SK-N-SH (cell line): ENCODE measurements around the gene HSPA5. TPM values are rescaled to one million over a fixed set of nuclear protein-coding genes. Genes with fewer than 3 reads are reported as not detected.

Experiments
- CTCF ChIA-PET: fragments of 300-600, 350-600 bp; formaldehyde crosslinking; extraction: SDS; loops from one replicate; lab custom pipeline; 2021; lab: Yijun Ruan, JAX
- POLR2A ChIA-PET: fragments of 350-600 bp; sonication (Branson Sonifier 250); formaldehyde crosslinking; extraction: SDS; loops from one replicate; lab custom pipeline; 2020; ENCODE audit warnings: antibody characterized with exemption, inconsistent platforms; lab: Yijun Ruan, JAX
- DNase-seq: peaks from one replicate; pipeline ENCODE4 v3.0.0; 2012
- H2AFZ ChIP-seq: fragments of 200-600 bp; sonication (generic); 2 replicates; pipeline ENCODE4 v1.8.1; 2016; ENCODE audit warnings: antibody characterized with exemption, mild to moderate bottlenecking, low read depth
- H3F3A ChIP-seq: fragments of 200-600 bp; sonication (generic); replicated peaks from 2 replicates; pipeline ENCODE3; 2016; ENCODE audit warnings: antibody characterized with exemption, mild to moderate bottlenecking; ENCODE audit not compliant: insufficient read depth
- H3K27ac ChIP-seq, 2 experiments: fragments of 200-500 bp in 1 of 2; fragments of 200-600 bp in 1 of 2; sonication (Bioruptor generic) in 1 of 2; sonication (generic), shearing (Covaris generic) in 1 of 2; 2 replicates each; pipeline versions ENCODE4 v1.5.1 to v1.6.1; 2014 to 2016; ENCODE audit warnings: low read depth in 2 of 2, inconsistent platforms in 1 of 2, low read length in 1 of 2, mild to moderate bottlenecking in 1 of 2, mixed read lengths in 1 of 2
- H3K27me3 ChIP-seq: fragments of 200-600 bp; sonication (generic), shearing (Covaris generic); 2 replicates; pipeline ENCODE4 v1.6.1; 2016; ENCODE audit warnings: mixed run types; ENCODE audit not compliant: insufficient read depth
- H3K36me3 ChIP-seq, 2 experiments: fragments of 200-500 bp in 1 of 2; fragments of 200-600 bp in 1 of 2; sonication (Bioruptor generic) in 1 of 2; sonication (generic) in 1 of 2; replicated peaks in 1 of 2; 2 replicates each; pipeline versions ENCODE3 to v1.5.1; 2014 to 2016; ENCODE audit warnings: low read length in 1 of 2, mild to moderate bottlenecking in 1 of 2; ENCODE audit not compliant: insufficient read depth in 2 of 2, control insufficient read depth in 1 of 2
- H3K4me1 ChIP-seq, 2 experiments: fragments of 200-500 bp in 1 of 2; fragments of 200-600 bp in 1 of 2; sonication (Bioruptor generic) in 1 of 2; sonication (generic), shearing (Covaris generic) in 1 of 2; 2 replicates each; pipeline versions ENCODE4 v1.5.1 to v1.6.1; 2014 to 2016; ENCODE audit warnings: low read depth in 1 of 2, low read length in 1 of 2, mixed run types in 1 of 2; ENCODE audit not compliant: insufficient read depth in 2 of 2, control insufficient read depth in 1 of 2
- H3K4me2 ChIP-seq: fragments of 200-600 bp; sonication (generic), shearing (Covaris generic); 2 replicates; pipeline ENCODE4 v1.6.1; 2017; ENCODE audit warnings: mixed run types
- H3K4me3 ChIP-seq, 2 experiments: fragments of 200-500 bp in 1 of 2; fragments of 200-600 bp in 1 of 2; sonication (Bioruptor generic) in 1 of 2; sonication (generic), shearing (Covaris generic) in 1 of 2; 2 replicates each; pipeline versions ENCODE4 v1.5.1 to v1.8.1; 2014 to 2016; ENCODE audit warnings: low read depth in 2 of 2, inconsistent platforms in 1 of 2, low read length in 1 of 2, mild to moderate bottlenecking in 1 of 2, mixed read lengths in 1 of 2, moderate library complexity in 1 of 2
- H3K79me2 ChIP-seq: fragments of 200-600 bp; sonication (generic); 2 replicates; pipeline ENCODE4 v1.8.1; 2017; ENCODE audit warnings: mild to moderate bottlenecking; ENCODE audit not compliant: insufficient read depth
- H3K9ac ChIP-seq: fragments of 200-600 bp; sonication (generic); 2 replicates; pipeline ENCODE4 v1.6.1; 2017; ENCODE audit warnings: mixed run types
- H3K9me2 ChIP-seq: fragments of 200-600 bp; sonication (generic); 2 replicates; pipeline ENCODE4 v1.6.1; 2017; ENCODE audit warnings: mixed run types
- H3K9me3 ChIP-seq: fragments of 200-600 bp; sonication (generic); 2 replicates; pipeline ENCODE4 v1.6.1; 2017; ENCODE audit warnings: mixed run types, mild to moderate bottlenecking, moderate library complexity
- H4K20me1 ChIP-seq: fragments of 200-600 bp; sonication (generic); 2 replicates; pipeline ENCODE4 v1.6.1; 2017; ENCODE audit warnings: mild to moderate bottlenecking, mixed run types; ENCODE audit not compliant: insufficient read depth
- CHD2 ChIP-seq: fragments of 150-350 bp; IDR thresholded peaks from 2 replicates; pipeline ENCODE4 v1.6.1; 2018; ENCODE audit warnings: low read length; ENCODE audit not compliant: partially characterized antibody
- ELF1 ChIP-seq: IDR thresholded peaks from 2 replicates; pipeline ENCODE4 v1.4.0; 2012
- EP300 ChIP-seq, 2 experiments: IDR thresholded peaks; 2 replicates each; pipeline versions ENCODE4 v1.4.0 to v1.6.1; 2012; ENCODE audit warnings: borderline replicate concordance in 1 of 2, low read depth in 1 of 2, low read length in 1 of 2
- FOXJ3 ChIP-seq: sonication (generic); formaldehyde crosslinking; IDR thresholded peaks from 2 replicates; pipeline ENCODE4 v1.5.1; 2020; ENCODE audit warnings: mild to moderate bottlenecking, missing genetic modification reagents
- MXI1 ChIP-seq: IDR thresholded peaks from 2 replicates; pipeline ENCODE4 v1.6.1; 2012; ENCODE audit warnings: mild to moderate bottlenecking, low read depth, low read length, improper control_type of control experiment
- NFIC ChIP-seq: IDR thresholded peaks from 2 replicates; pipeline ENCODE4 v1.4.0; 2012; ENCODE audit warnings: borderline replicate concordance
- PBX3 ChIP-seq: IDR thresholded peaks from 2 replicates; pipeline ENCODE4; 2012
- POLR2AphosphoS5 ChIP-seq: IDR thresholded peaks from 2 replicates; pipeline ENCODE4 v1.6.1; 2012; ENCODE audit warnings: low read depth, low read length
- RAD21 ChIP-seq: IDR thresholded peaks from 2 replicates; pipeline ENCODE4 v1.6.1; 2012; ENCODE audit warnings: mild to moderate bottlenecking, low read length
- REST ChIP-seq: IDR thresholded peaks from 2 replicates; pipeline ENCODE4 v1.6.1; 2012; ENCODE audit warnings: mild to moderate bottlenecking, low read depth, low read length, moderate library complexity
- YY1 ChIP-seq: IDR thresholded peaks from 2 replicates; pipeline ENCODE4 v1.4.0; 2012; ENCODE audit warnings: low read depth, mild to moderate bottlenecking
- WGBS: methylation state at CpG from one replicate; pipeline ENCODE4 v1.1.6; 2017; ENCODE audit warnings: low lambda C conversion rate; 5-methylcytosine and 5-hydroxymethylcytosine counted together
- polyA plus RNA-seq, 3 experiments: library from polyadenylated mRNA; depleted of rRNA; stranded (reverse); fragments of >200 nt; gene quantifications; 2 replicates each; pipeline ENCODE4 v1.2.3, GENCODE V29; 2012
- TF ChIP-seq, protein P1 (sequence below): fragments of 150-350 bp; IDR thresholded peaks from 2 replicates; pipeline ENCODE4 v1.6.1; 2017; ENCODE audit warnings: antibody characterized with exemption, low read length, low read depth, borderline replicate concordance
- TF ChIP-seq, protein P2 (sequence below): IDR thresholded peaks from 2 replicates; pipeline ENCODE4 v1.4.0; 2012; ENCODE audit warnings: low read depth

Gene HSPA5
- polyA plus RNA-seq, 1 of the 3 experiments (the other 2 are of a cell fraction) = 226 TPM

- Histone ChIP-seq H3K4me2 (no peak overlapping the region), H3K36me3 (peaks cover 10 to 36% of the 10 kb centered on the region in 2 experiments), H3K79me2 (no peaks in the 10 kb centered on the region), H3K9ac (no peak overlapping the region), H3K9me3 (no peaks in the 10 kb centered on the region), H3K9me2 (no peaks in the 10 kb centered on the region), H3K27ac (no peak overlapping the region), H3K4me3 (no peak overlapping the region), H3F3A (peaks cover 7% of the 10 kb centered on the region), H3K4me1 (no peaks in the 10 kb centered on the region), H4K20me1 (no peaks in the 10 kb centered on the region), H2AFZ (no peak overlapping the region), H3K27me3 (no peaks in the 10 kb centered on the region)
- POLR2A ChIA-PET = no interaction called here
- WGBS = 89% methylated on average over 4 of the region's 5 CpGs
- TF ChIP-seq, protein P1, sequence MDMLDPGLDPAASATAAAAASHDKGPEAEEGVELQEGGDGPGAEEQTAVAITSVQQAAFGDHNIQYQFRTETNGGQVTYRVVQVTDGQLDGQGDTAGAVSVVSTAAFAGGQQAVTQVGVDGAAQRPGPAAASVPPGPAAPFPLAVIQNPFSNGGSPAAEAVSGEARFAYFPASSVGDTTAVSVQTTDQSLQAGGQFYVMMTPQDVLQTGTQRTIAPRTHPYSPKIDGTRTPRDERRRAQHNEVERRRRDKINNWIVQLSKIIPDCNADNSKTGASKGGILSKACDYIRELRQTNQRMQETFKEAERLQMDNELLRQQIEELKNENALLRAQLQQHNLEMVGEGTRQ = no peak
- no peak for TF ChIP-seq EP300 (IDR thresholded peaks at IDR 0.05; ENCODE audit: borderline replicate concordance in 1 of 2, low read depth in 1 of 2, low read length in 1 of 2)
- no peak for TF ChIP-seq POLR2AphosphoS5
- no peak for TF ChIP-seq REST
- no peak for TF ChIP-seq YY1
- CTCF ChIA-PET = no interaction called here
- DNase-seq = no peak
Observed at GRCh38 chr9:125214186-125214585, 27.0 kb downstream of the HSPA5 start.

- 94% methylated on average over 2 of the region's 3 CpGs for WGBS
- POLR2A ChIA-PET = no interaction called here
- no peak overlapping the region for H3K4me3 ChIP-seq
- no peak overlapping the region for H3K9ac ChIP-seq
- H3K9me2 ChIP-seq = no peaks in the 10 kb centered on the region
- no peak overlapping the region for H2AFZ ChIP-seq
- TF ChIP-seq POLR2AphosphoS5 (no peak), FOXJ3 (CRISPR knock-in tag) (no peak), ELF1 (no peak), RAD21 (no peak), REST (no peak), CHD2 (no peak), PBX3 (no peak), MXI1 (no peak), NFIC (no peak)
- TF ChIP-seq, protein P2, sequence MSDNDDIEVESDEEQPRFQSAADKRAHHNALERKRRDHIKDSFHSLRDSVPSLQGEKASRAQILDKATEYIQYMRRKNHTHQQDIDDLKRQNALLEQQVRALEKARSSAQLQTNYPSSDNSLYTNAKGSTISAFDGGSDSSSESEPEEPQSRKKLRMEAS = no peak
- H3F3A ChIP-seq = peaks cover 6% of the 10 kb centered on the region
- no peak overlapping the region for H3K4me2 ChIP-seq
- H3K27ac ChIP-seq = no peak overlapping the region
- H3K36me3 ChIP-seq = peaks cover 14 to 24% of the 10 kb centered on the region in 2 experiments
- no peak for DNase-seq
- H3K4me1 ChIP-seq = peaks cover 0 to 3% of the 10 kb centered on the region in 2 experiments; a peak in 1 of 4 replicates
- no peaks in the 10 kb centered on the region for H4K20me1 ChIP-seq
- peaks cover 18% of the 10 kb centered on the region; the same call in 1 of the 2 replicates for H3K79me2 ChIP-seq
- H3K9me3 ChIP-seq = no peaks in the 10 kb centered on the region
- CTCF ChIA-PET = interaction anchor here (0.9 kb wide), 1 partner anchor 21 kb away, joined by 3 read pairs; no protein-coding TSS in a partner anchor
- H3K27me3 ChIP-seq = no peaks in the 10 kb centered on the region
Observed at GRCh38 chr9:125204477-125204876, 36.7 kb downstream of the HSPA5 start.
